ENCODE data around the gene ARRB1. TPM values are rescaled to one million over a fixed set of nuclear protein-coding genes. Genes with fewer than 3 reads are reported as not detected.
"Not testable (repeated sequence)": the region's sequence is repeated elsewhere in the genome, so short reads cannot be mapped to it uniquely, and the experiment has no call there.

Gene ARRB1
- total and polyA plus RNA-seq, 2 donors, result 31.4 to 34.5 TPM

DNA sequence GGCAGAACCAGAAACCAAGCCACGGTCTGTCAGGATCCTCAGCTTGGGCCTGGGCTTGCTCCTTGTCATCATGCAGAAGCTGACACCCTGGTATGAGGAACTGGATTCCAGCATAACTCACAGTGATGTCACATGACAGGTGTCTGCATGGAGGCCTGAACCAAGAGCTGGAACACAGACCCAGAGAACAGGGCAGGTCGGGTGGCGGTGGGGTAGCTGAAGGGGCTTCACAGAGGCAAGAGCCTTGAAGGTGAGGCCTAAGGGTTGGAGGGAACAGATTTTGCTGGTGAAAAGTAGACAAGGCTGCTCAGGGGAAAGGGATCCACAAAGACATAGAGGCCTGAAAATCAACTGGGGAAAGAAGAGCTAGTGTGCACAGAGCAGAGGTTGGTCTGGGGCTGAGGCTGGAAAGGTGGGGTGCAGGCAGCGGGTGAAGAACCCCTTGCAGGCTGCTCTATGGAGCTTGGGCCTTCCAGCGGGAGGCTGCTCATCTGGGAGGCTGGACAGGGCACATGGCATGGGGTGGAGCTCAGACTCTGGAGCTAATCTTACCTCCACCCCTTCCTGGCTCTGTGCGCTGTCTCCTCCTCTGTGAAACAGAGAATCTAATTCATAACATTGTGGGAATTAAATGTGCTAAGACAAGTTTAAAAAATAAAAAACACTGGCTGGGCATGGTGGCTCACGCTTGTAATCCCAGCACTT is 29.4 kb upstream of the ARRB1 start:
- Histone ChIP-seq H3K27ac (ENCODE audit: low read depth) (no peak overlapping the region), H3K4me1 (ENCODE audit: insufficient read depth) (no peaks in the 10 kb centered on the region), H3K36me3 (ENCODE audit: insufficient read depth) (no peaks in the 10 kb centered on the region), H3K4me3 (ENCODE audit: low read depth, low read length) (no peak overlapping the region)
- DNase-seq (ENCODE audit: extremely low spot score), result no peak
- 81% methylated on average over 7 of the region's 7 CpGs for WGBS

- Histone ChIP-seq H3K4me1 (ENCODE audit: insufficient read depth) (no peaks in the 10 kb centered on the region), H3K4me3 (ENCODE audit: low read depth, low read length) (no peak overlapping the region), H3K36me3 (ENCODE audit: insufficient read depth) (no peaks in the 10 kb centered on the region), H3K27ac (ENCODE audit: low read depth) (no peak overlapping the region)
- WGBS, result 91% methylated on average over 2 of the region's 2 CpGs
- DNase-seq (ENCODE audit: extremely low spot score), result no peak
These were observed 28.8 kb upstream of the ARRB1 start for GRCh38 chr11:75380245-75380644.

- 94% methylated on average over 17 of the region's 17 CpGs for WGBS
- not testable (repeated sequence) for H3K36me3 ChIP-seq (ENCODE audit: insufficient read depth); H3K27ac ChIP-seq (ENCODE audit: low read depth); H3K4me1 ChIP-seq (ENCODE audit: insufficient read depth); DNase-seq (ENCODE audit: extremely low spot score); H3K4me3 ChIP-seq (ENCODE audit: low read depth, low read length)
These were observed 27.3 kb upstream of the ARRB1 start for GRCh38 chr11:75378776-75379175.

GRCh38 chr11:75376175-75376574 is 24.7 kb upstream of the ARRB1 start:
- no peak for DNase-seq (ENCODE audit: extremely low spot score)
- Histone ChIP-seq H3K4me1 (ENCODE audit: insufficient read depth) (no peaks in the 10 kb centered on the region), H3K27ac (ENCODE audit: low read depth) (no peak overlapping the region), H3K36me3 (ENCODE audit: insufficient read depth) (no peaks in the 10 kb centered on the region), H3K4me3 (ENCODE audit: low read depth, low read length) (no peak overlapping the region)
- WGBS, result 85% methylated on average over 9 of the region's 9 CpGs

DNA sequence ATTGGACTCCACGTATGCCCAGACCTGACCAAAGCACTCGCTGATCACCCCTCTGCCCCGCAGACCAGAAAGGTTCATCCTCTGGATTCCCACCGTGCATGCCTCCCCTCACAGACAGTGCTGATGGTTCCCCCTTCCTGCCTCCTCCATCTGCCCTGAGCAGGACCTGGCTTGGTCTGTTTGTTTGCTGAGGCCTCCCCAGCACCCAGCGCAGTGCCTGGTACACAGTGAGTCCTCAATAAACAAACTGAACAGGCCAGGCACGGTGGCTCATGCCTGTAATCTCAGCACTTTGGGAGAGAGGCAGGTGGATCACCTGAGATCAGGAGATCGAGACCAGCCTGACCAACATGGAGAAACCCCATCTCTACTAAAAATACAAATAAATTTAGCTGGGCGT is 24.2 kb upstream of the ARRB1 start:
- no peak for DNase-seq (ENCODE audit: extremely low spot score)
- Histone ChIP-seq H3K4me1 (ENCODE audit: insufficient read depth) (no peaks in the 10 kb centered on the region), H3K27ac (ENCODE audit: low read depth) (no peak overlapping the region), H3K36me3 (ENCODE audit: insufficient read depth) (no peaks in the 10 kb centered on the region), H3K4me3 (ENCODE audit: low read depth, low read length) (no peak overlapping the region)
- WGBS, result 91% methylated on average over 8 of the region's 8 CpGs

DNA sequence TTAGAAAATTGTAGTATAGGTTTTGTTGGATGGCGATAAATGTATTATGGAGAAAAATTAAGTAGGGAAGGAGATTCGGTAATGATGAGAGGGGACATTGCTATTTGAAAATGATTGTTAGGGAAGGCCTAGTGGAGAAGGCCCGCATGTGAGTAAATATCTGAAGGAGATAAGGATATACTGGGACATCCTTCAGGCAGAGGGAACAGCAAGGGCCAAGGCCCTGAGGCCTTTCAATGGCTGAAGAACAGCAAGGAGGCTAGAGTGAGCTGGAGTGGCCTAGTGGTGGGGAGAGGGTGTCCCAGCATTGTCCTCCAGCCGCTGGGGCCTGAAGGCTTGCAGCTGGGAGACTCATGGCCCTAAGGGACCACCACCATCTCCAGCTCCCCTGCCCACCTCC is 23.2 kb upstream of the ARRB1 start:
- no peak overlapping the region for H3K4me3 ChIP-seq (ENCODE audit: low read depth, low read length)
- 94% methylated on average over 4 of the region's 4 CpGs for WGBS
- H3K4me1 ChIP-seq (ENCODE audit: insufficient read depth), result no peaks in the 10 kb centered on the region
- no peak for DNase-seq (ENCODE audit: extremely low spot score)
- H3K27ac ChIP-seq (ENCODE audit: low read depth), result no peak overlapping the region
- no peaks in the 10 kb centered on the region for H3K36me3 ChIP-seq (ENCODE audit: insufficient read depth)

GRCh38 chr11:75373201-75373600 is 21.7 kb upstream of the ARRB1 start:
- DNase-seq (ENCODE audit: extremely low spot score), result no peak
- H3K36me3 ChIP-seq (ENCODE audit: insufficient read depth), result no peaks in the 10 kb centered on the region
- 93% methylated on average over 8 of the region's 8 CpGs for WGBS
- H3K27ac ChIP-seq (ENCODE audit: low read depth), result no peak overlapping the region
- no peak overlapping the region for H3K4me3 ChIP-seq (ENCODE audit: low read depth, low read length)
- H3K4me1 ChIP-seq (ENCODE audit: insufficient read depth), result no peaks in the 10 kb centered on the region

GRCh38 chr11:75371949-75372876 is 20.8 kb upstream of the ARRB1 start:
- Histone ChIP-seq H3K36me3 (ENCODE audit: insufficient read depth) (no peaks in the 10 kb centered on the region), H3K4me3 (ENCODE audit: low read depth, low read length) (no peak overlapping the region), H3K4me1 (ENCODE audit: insufficient read depth) (no peaks in the 10 kb centered on the region), H3K27ac (ENCODE audit: low read depth) (peak overlapping the region; percentile 64)
- DNase-seq (ENCODE audit: extremely low spot score), result peak; percentile 62
- WGBS, result 30% methylated on average over 8 of the region's 8 CpGs

DNA sequence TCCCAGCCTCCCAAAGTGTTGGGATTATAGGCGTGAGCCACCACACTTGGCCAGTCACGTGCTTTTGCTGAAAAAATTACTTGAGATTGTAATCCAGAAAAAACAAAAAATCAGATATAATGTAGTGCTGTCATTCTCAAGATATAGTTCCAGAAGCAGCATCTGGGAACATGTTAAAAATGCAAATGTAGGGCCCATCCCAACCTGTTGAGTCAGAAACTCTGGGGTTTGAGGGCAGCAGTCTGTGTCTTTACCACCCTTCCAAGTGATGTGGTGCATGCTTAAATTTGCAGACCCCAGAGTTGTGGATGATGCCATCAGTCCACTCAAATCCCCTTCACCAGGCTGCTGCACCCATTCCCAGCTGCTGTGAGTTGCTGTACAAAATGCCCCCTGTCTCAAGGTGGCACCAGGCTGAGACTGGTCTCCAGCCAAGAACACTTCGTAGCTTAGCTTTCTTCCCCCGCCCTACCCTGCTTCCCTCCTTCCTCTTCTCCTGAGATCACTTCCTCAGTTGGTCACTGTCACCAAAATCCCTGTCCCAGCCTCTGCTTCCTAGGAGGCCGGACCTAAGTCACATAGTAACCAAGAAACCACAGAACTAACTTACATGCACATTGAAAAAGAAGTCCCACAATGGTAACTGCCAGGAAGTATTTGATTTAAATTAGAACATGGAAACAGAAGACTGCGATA is 18.2 kb upstream of the ARRB1 start:
- no peak overlapping the region for H3K27ac ChIP-seq (ENCODE audit: low read depth)
- no peak for DNase-seq (ENCODE audit: extremely low spot score)
- H3K36me3 ChIP-seq (ENCODE audit: insufficient read depth), result no peaks in the 10 kb centered on the region
- WGBS, result 83% methylated on average over 6 of the region's 6 CpGs
- H3K4me3 ChIP-seq (ENCODE audit: low read depth, low read length), result no peak overlapping the region
- no peaks in the 10 kb centered on the region for H3K4me1 ChIP-seq (ENCODE audit: insufficient read depth)

GRCh38 chr11:75366826-75367225 is 15.4 kb upstream of the ARRB1 start:
- not testable (repeated sequence) for H3K36me3 ChIP-seq (ENCODE audit: insufficient read depth); H3K4me1 ChIP-seq (ENCODE audit: insufficient read depth); DNase-seq (ENCODE audit: extremely low spot score); H3K27ac ChIP-seq (ENCODE audit: low read depth); H3K4me3 ChIP-seq (ENCODE audit: low read depth, low read length)
- WGBS, result 91% methylated on average over 5 of the region's 5 CpGs

GRCh38 chr11:75365711-75366181 is 14.3 kb upstream of the ARRB1 start:
- DNase-seq (ENCODE audit: extremely low spot score), result no peak
- Histone ChIP-seq H3K4me1 (ENCODE audit: insufficient read depth) (no peaks in the 10 kb centered on the region), H3K27ac (ENCODE audit: low read depth) (no peak overlapping the region), H3K36me3 (ENCODE audit: insufficient read depth) (no peaks in the 10 kb centered on the region), H3K4me3 (ENCODE audit: low read depth, low read length) (no peak overlapping the region)
- 44% methylated on average over 2 of the region's 2 CpGs for WGBS

GRCh38 chr11:75362285-75362684 is 10.8 kb upstream of the ARRB1 start:
- DNase-seq (ENCODE audit: extremely low spot score), result not testable (repeated sequence)
- WGBS, result 79% methylated on average over 4 of the region's 4 CpGs

DNA sequence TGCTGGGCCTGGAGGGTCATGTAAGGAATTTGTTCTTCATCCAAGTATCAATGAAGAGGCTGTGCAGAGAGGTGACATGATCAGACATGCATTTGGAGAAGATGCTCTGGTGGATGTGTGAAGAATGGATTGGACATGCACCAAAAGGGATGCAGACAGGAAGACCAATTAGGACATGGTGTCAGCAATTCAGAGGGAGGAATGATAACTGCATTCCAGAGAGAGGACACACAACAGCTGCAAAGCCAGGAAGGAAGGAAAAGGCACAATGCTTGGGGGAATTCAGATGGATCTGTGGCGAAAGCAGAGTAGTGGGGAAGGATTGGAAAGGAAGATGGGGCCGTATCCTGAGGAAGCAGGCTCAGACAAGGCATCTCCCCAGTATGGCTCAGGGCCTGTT is 5.2 kb upstream of the ARRB1 start:
- DNase-seq (ENCODE audit: extremely low spot score), result no peak

More at GRCh38 chr11:75362285-75362684, 10.8 kb upstream of the ARRB1 start:
- H3K27ac ChIP-seq (ENCODE audit: low read depth); H3K4me3 ChIP-seq (ENCODE audit: low read depth, low read length); H3K36me3 ChIP-seq (ENCODE audit: insufficient read depth); H3K4me1 ChIP-seq (ENCODE audit: insufficient read depth): not testable (repeated sequence)

More for the DNA sequence above, 5.2 kb upstream of the ARRB1 start:
- 93% methylated on average over 2 of the region's 2 CpGs for WGBS
- Histone ChIP-seq H3K27ac (ENCODE audit: low read depth) (no peak overlapping the region), H3K36me3 (ENCODE audit: insufficient read depth) (no peaks in the 10 kb centered on the region), H3K4me1 (ENCODE audit: insufficient read depth) (no peaks in the 10 kb centered on the region), H3K4me3 (ENCODE audit: low read depth, low read length) (no peak overlapping the region)

Measured in urinary bladder (tissue), 4 donors.